Measurements from ENCODE around the gene B3GAT1. TPM values are rescaled to one million over a fixed set of nuclear protein-coding genes. Genes with fewer than 3 reads are reported as not detected.

B3GAT1 gene
- total and polyA plus RNA-seq, 2 donors (not counting 1 experiment from before 2014, with no cell fraction given), result 0.06 TPM; not detected in 1

DNA sequence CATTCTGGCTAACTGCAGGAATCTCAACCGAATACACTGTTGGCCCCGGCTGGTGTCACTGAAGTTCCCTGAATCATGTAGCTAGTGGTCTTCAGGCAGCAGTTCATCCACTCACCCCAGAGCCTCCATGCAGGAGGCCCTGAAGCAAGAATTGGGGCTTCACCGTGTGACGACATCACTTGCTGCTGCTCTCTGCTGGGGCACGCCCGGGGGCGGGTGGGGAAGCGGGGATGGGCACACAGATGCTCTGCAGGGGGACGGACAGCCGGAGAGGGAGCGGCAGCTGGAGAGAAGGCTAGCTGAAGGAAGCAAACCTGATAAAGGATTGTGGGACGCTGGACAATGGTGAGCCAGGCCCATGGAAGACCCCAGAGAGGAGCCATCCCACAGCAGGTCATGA lies 17.0 kb downstream of the B3GAT1 start:
- no peaks in the 10 kb centered on the region for H3K9me3 Mint-ChIP-seq (ENCODE audit: insufficient read depth)
- H3K4me3 Mint-ChIP-seq, result no peak overlapping the region
- H3K36me3 ChIP-seq (replicated peaks in 1 of 2; ENCODE audit: control extremely low read depth in 1 of 2, control insufficient read depth in 1 of 2, extremely low read depth in 1 of 2, insufficient read depth in 2 of 2, low read length in 1 of 2), result no peaks in the 10 kb centered on the region
- no peak overlapping the region for H3K9ac ChIP-seq (ENCODE audit: low read length)
- H3K27ac ChIP-seq (ENCODE audit: low read length in 2 of 2), result no peak overlapping the region
- no peaks in the 10 kb centered on the region for H3K4me1 ChIP-seq (ENCODE audit: control insufficient read depth in 2 of 2, insufficient read depth in 2 of 2, low read length in 2 of 2)
- no peak overlapping the region for H3K4me2 ChIP-seq (replicated peaks; ENCODE audit: low read depth, low read length, poor library complexity, severe bottlenecking)
- 96% methylated on average over 12 of the region's 12 CpGs for WGBS (ENCODE audit: insufficient coverage)
- no peak overlapping the region for H2AFZ ChIP-seq (ENCODE audit: insufficient read depth, low read depth, low read length, poor library complexity, severe bottlenecking)
- no peaks in the 10 kb centered on the region for H3K27me3 ChIP-seq (replicated peaks in 1 of 4; ENCODE audit: control extremely low read depth in 1 of 4, control insufficient read depth in 3 of 4, insufficient read depth in 4 of 4, low read length in 3 of 4)
- no peaks in the 10 kb centered on the region for H3K27me3 Mint-ChIP-seq
- no peaks in the 10 kb centered on the region for H3K4me1 Mint-ChIP-seq
- ChIA-PET CTCF (no interaction called here), POLR2A (no interaction called here)
- ATAC-seq (ENCODE audit: low read depth) (no peak), DNase-seq (no peak)
- intact Hi-C loops (cut with micrococcal nuclease), result no loop called here
- no peaks in the 10 kb centered on the region for H4K20me1 ChIP-seq (ENCODE audit: control insufficient read depth, insufficient read depth, low read length, poor library complexity, severe bottlenecking)
- H3K4me3 ChIP-seq (ENCODE audit: control extremely low read depth in 1 of 5, extremely low read depth in 1 of 5, insufficient read depth in 1 of 5, low read depth in 2 of 5, low read length in 4 of 5), result no peak overlapping the region
- no peak overlapping the region for H3K27ac Mint-ChIP-seq
- TF ChIP-seq EZH2 (IDR thresholded peaks at IDR 0.05; ENCODE audit: borderline replicate concordance, insufficient read depth, low read depth, low read length, poor library complexity, severe bottlenecking), result no peak
- TF ChIP-seq, protein P1, sequence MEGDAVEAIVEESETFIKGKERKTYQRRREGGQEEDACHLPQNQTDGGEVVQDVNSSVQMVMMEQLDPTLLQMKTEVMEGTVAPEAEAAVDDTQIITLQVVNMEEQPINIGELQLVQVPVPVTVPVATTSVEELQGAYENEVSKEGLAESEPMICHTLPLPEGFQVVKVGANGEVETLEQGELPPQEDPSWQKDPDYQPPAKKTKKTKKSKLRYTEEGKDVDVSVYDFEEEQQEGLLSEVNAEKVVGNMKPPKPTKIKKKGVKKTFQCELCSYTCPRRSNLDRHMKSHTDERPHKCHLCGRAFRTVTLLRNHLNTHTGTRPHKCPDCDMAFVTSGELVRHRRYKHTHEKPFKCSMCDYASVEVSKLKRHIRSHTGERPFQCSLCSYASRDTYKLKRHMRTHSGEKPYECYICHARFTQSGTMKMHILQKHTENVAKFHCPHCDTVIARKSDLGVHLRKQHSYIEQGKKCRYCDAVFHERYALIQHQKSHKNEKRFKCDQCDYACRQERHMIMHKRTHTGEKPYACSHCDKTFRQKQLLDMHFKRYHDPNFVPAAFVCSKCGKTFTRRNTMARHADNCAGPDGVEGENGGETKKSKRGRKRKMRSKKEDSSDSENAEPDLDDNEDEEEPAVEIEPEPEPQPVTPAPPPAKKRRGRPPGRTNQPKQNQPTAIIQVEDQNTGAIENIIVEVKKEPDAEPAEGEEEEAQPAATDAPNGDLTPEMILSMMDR (IDR thresholded peaks at IDR 0.05), result no peak
- no peaks in the 10 kb centered on the region for H3K9me3 ChIP-seq (ENCODE audit: control extremely low read depth in 1 of 3, control insufficient read depth in 2 of 3, insufficient read depth in 1 of 3, low read length in 2 of 3)
- H3K79me2 ChIP-seq (ENCODE audit: control insufficient read depth, insufficient read depth, low read length), result no peaks in the 10 kb centered on the region

GRCh38 chr11:134394311-134394710 lies 17.7 kb downstream of the B3GAT1 start:
- 84% methylated on average over 10 of the region's 10 CpGs for WGBS (ENCODE audit: insufficient coverage)
- no peaks in the 10 kb centered on the region for H4K20me1 ChIP-seq (ENCODE audit: control insufficient read depth, insufficient read depth, low read length, poor library complexity, severe bottlenecking)
- H3K9me3 Mint-ChIP-seq (ENCODE audit: insufficient read depth), result no peaks in the 10 kb centered on the region

More at GRCh38 chr11:134394311-134394710, 17.7 kb downstream of the B3GAT1 start:
- H2AFZ ChIP-seq (ENCODE audit: insufficient read depth, low read depth, low read length, poor library complexity, severe bottlenecking), result no peak overlapping the region
- H3K4me2 ChIP-seq (replicated peaks; ENCODE audit: low read depth, low read length, poor library complexity, severe bottlenecking), result no peak overlapping the region
- no peak for DNase-seq
- H3K4me3 Mint-ChIP-seq, result no peak overlapping the region
- H3K4me1 Mint-ChIP-seq, result no peaks in the 10 kb centered on the region
- H3K9ac ChIP-seq (ENCODE audit: low read length), result no peak overlapping the region
- no peaks in the 10 kb centered on the region for H3K36me3 ChIP-seq (replicated peaks in 1 of 2; ENCODE audit: control extremely low read depth in 1 of 2, control insufficient read depth in 1 of 2, extremely low read depth in 1 of 2, insufficient read depth in 2 of 2, low read length in 1 of 2)
- H3K27me3 ChIP-seq (replicated peaks in 1 of 4; ENCODE audit: control extremely low read depth in 1 of 4, control insufficient read depth in 3 of 4, insufficient read depth in 4 of 4, low read length in 3 of 4), result no peaks in the 10 kb centered on the region
- no peaks in the 10 kb centered on the region for H3K27me3 Mint-ChIP-seq
- ATAC-seq (ENCODE audit: low read depth), result no peak
- H3K9me3 ChIP-seq (ENCODE audit: control extremely low read depth in 1 of 3, control insufficient read depth in 2 of 3, insufficient read depth in 1 of 3, low read length in 2 of 3), result no peaks in the 10 kb centered on the region
- intact Hi-C loops (cut with micrococcal nuclease), result no loop called here
- no peak overlapping the region for H3K27ac Mint-ChIP-seq
- no peak overlapping the region for H3K4me3 ChIP-seq (ENCODE audit: control extremely low read depth in 1 of 5, extremely low read depth in 1 of 5, insufficient read depth in 1 of 5, low read depth in 2 of 5, low read length in 4 of 5)
- TF ChIP-seq EZH2 (IDR thresholded peaks at IDR 0.05; ENCODE audit: borderline replicate concordance, insufficient read depth, low read depth, low read length, poor library complexity, severe bottlenecking), result no peak
- TF ChIP-seq, protein P1 (IDR thresholded peaks at IDR 0.05), result no peak
- POLR2A ChIA-PET, result no interaction called here
- no peak overlapping the region for H3K27ac ChIP-seq (ENCODE audit: low read length in 2 of 2)
- H3K79me2 ChIP-seq (ENCODE audit: control insufficient read depth, insufficient read depth, low read length), result no peaks in the 10 kb centered on the region
- no peaks in the 10 kb centered on the region for H3K4me1 ChIP-seq (ENCODE audit: control insufficient read depth in 2 of 2, insufficient read depth in 2 of 2, low read length in 2 of 2)
- CTCF ChIA-PET, result no interaction called here

Data from B cell (primary cell).